ENCODE data around the gene PITHD1.

DNA sequence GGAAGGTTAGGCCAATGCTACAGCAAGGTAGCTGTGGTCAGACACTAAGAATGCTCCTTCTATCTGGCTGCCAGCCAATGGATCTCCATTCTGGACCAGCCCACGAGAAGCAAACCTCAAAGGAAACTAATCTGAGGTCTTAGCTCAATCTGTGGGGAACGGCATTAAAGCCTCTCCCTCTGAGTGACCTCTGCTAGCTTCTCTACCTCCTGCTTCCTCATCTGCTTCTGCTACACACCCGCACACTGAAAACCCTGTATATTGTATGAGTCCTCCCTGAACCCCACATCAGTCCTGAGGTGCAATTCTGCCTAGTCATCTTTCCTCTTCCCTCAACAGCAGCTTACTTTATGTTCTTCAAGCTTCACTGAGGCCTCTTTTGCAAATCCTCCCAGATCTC, 29.2 kb downstream of the PITHD1 start:
- TF ChIP-seq, protein P1, sequence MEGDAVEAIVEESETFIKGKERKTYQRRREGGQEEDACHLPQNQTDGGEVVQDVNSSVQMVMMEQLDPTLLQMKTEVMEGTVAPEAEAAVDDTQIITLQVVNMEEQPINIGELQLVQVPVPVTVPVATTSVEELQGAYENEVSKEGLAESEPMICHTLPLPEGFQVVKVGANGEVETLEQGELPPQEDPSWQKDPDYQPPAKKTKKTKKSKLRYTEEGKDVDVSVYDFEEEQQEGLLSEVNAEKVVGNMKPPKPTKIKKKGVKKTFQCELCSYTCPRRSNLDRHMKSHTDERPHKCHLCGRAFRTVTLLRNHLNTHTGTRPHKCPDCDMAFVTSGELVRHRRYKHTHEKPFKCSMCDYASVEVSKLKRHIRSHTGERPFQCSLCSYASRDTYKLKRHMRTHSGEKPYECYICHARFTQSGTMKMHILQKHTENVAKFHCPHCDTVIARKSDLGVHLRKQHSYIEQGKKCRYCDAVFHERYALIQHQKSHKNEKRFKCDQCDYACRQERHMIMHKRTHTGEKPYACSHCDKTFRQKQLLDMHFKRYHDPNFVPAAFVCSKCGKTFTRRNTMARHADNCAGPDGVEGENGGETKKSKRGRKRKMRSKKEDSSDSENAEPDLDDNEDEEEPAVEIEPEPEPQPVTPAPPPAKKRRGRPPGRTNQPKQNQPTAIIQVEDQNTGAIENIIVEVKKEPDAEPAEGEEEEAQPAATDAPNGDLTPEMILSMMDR (IDR thresholded peaks at IDR 0.05 in 2 of 3, conservative IDR thresholded peaks at IDR 0.05 in 1 of 3; ENCODE audit: control insufficient read depth in 2 of 3, extremely low read depth in 1 of 3, insufficient read depth in 1 of 3, low read depth in 3 of 3, low read length in 3 of 3) = no peak
- TF ChIP-seq HCFC1 (IDR thresholded peaks at IDR 0.05; ENCODE audit: low read length) (no peak), NR2C2 (IDR thresholded peaks at IDR 0.05; ENCODE audit: borderline replicate concordance, control insufficient read depth, insufficient read length, low read depth) (no peak), EZH2 (IDR thresholded peaks at IDR 0.05; ENCODE audit: borderline replicate concordance, control insufficient read depth, low read depth, low read length) (no peak), MAX (IDR thresholded peaks at IDR 0.05; ENCODE audit: low read depth, low read length) (no peak), SRF (IDR thresholded peaks at IDR 0.05; ENCODE audit: low read depth in 2 of 2, low read length in 2 of 2) (no peak), MTA3 (IDR thresholded peaks at IDR 0.05; ENCODE audit: borderline replicate concordance, low read length) (no peak), YBX1 (IDR thresholded peaks at IDR 0.05) (no peak), POLR2A (IDR thresholded peaks at IDR 0.05; ENCODE audit: low read depth, low read length) (no peak)

All from GM12878 (cell line).